Stimulated activated CD4-positive, alpha-beta T cell treated with anti-CD3 and anti-CD28 coated beads, Interleukin-4, amount 100 ng/mL, for 1 hour (primary cell): ENCODE results near the gene TCF7L1.
"Not testable (repeated sequence)": the region's sequence is repeated elsewhere in the genome, so short reads cannot be mapped to it uniquely, and the experiment has no call there.

Experiments used
- DNase-seq: peaks from one replicate; pipeline ENCODE4 v3.0.0-alpha.2; 2020

Gene TCF7L1

GRCh38 chr2:85185431-85185940, 52.3 kb downstream of the TCF7L1 start:
- DNase-seq: no peak

- DNase-seq: no peak
Measured at GRCh38 chr2:85187069-85187468, 53.9 kb downstream of the TCF7L1 start.

GRCh38 chr2:85188852-85189251, 55.7 kb downstream of the TCF7L1 start:
- DNase-seq: no peak

GRCh38 chr2:85189606-85190270, 56.5 kb downstream of the TCF7L1 start:
- DNase-seq: no peak

- DNase-seq: no peak
Measured at GRCh38 chr2:85191157-85191556, 58.0 kb downstream of the TCF7L1 start.

- no peak for DNase-seq
Measured at GRCh38 chr2:85194780-85195480, 61.7 kb downstream of the TCF7L1 start.

- no peak for DNase-seq
Measured at GRCh38 chr2:85195956-85196355, 62.8 kb downstream of the TCF7L1 start.

- no peak for DNase-seq
Measured at GRCh38 chr2:85199698-85200097, 66.5 kb downstream of the TCF7L1 start.

GRCh38 chr2:85209887-85210286, 76.7 kb downstream of the TCF7L1 start:
- no peak for DNase-seq

- DNase-seq: no peak
Measured at GRCh38 chr2:85210511-85210910, 77.3 kb downstream of the TCF7L1 start.

GRCh38 chr2:85211606-85212005, 78.4 kb downstream of the TCF7L1 start:
- not testable (repeated sequence) for DNase-seq

GRCh38 chr2:85212841-85213240, 79.6 kb downstream of the TCF7L1 start:
- no peak for DNase-seq

GRCh38 chr2:85213404-85213803, 80.2 kb downstream of the TCF7L1 start:
- no peak for DNase-seq

GRCh38 chr2:85213901-85214512, 80.8 kb downstream of the TCF7L1 start:
- no peak for DNase-seq

- no peak for DNase-seq
Measured at GRCh38 chr2:85215081-85215447, 81.9 kb downstream of the TCF7L1 start.

- no peak for DNase-seq
Measured at GRCh38 chr2:85215448-85216401, 82.5 kb downstream of the TCF7L1 start.

- DNase-seq: no peak
Measured at GRCh38 chr2:85216927-85217326, 83.7 kb downstream of the TCF7L1 start.

- DNase-seq: no peak
Measured at GRCh38 chr2:85221067-85221691, 88.0 kb downstream of the TCF7L1 start.

- no peak for DNase-seq
Measured at GRCh38 chr2:85222792-85223191, 89.6 kb downstream of the TCF7L1 start.

- DNase-seq: no peak
Measured at GRCh38 chr2:85226783-85227182, 93.6 kb downstream of the TCF7L1 start.

GRCh38 chr2:85230679-85231467, 97.7 kb downstream of the TCF7L1 start:
- no peak for DNase-seq

GRCh38 chr2:85231468-85231805, 98.2 kb downstream of the TCF7L1 start:
- no peak for DNase-seq
